GM18873 (cell line): ENCODE data around the gene AGBL1.

Source experiments
- ATAC-seq: cut with Tn5 transposase; IDR thresholded peaks from one replicate; pipeline ENCODE4 v1.9.1; 2021; ENCODE audit warnings: mild to moderate bottlenecking, moderate library complexity, moderate number of reproducible peaks; ENCODE audit not compliant: unreplicated experiment, low FRiP score

AGBL1 gene

GRCh38 chr15:86756688-86757087 lies 677.0 kb downstream of the AGBL1 start:
- no peak for ATAC-seq

- no peak for ATAC-seq
Measured at GRCh38 chr15:86759800-86760523, 680.3 kb downstream of the AGBL1 start.

DNA sequence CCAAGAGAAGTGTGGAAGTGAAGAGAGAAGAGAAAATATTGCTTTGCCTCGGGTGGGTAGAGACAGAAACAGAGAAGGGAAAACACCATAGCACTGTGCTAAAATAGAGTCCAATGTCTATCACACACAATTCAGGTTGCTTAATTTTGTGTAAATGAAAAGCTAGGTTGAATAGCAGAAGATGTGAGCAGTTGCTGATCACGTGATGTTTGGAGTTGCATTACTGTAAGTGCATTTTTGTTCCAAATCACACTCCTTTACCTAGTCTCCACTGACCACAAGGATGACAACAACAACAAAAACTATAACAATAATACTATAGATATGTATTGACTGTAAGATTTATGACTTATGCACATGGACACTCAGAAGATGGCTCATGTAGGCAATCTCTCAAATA lies 683.2 kb downstream of the AGBL1 start:
- ATAC-seq: no peak

- ATAC-seq: no peak
Measured at GRCh38 chr15:86764021-86764420, 684.4 kb downstream of the AGBL1 start.

- ATAC-seq: no peak
Measured at GRCh38 chr15:86765281-86765680, 685.6 kb downstream of the AGBL1 start.

- no peak for ATAC-seq
Measured at GRCh38 chr15:86772369-86773059, 692.8 kb downstream of the AGBL1 start.

- ATAC-seq: no peak
Measured at GRCh38 chr15:86773736-86774135, 694.1 kb downstream of the AGBL1 start.

GRCh38 chr15:86776145-86776544 lies 696.5 kb downstream of the AGBL1 start:
- ATAC-seq: no peak

GRCh38 chr15:86796521-86796920 lies 716.9 kb downstream of the AGBL1 start:
- ATAC-seq: no peak

DNA sequence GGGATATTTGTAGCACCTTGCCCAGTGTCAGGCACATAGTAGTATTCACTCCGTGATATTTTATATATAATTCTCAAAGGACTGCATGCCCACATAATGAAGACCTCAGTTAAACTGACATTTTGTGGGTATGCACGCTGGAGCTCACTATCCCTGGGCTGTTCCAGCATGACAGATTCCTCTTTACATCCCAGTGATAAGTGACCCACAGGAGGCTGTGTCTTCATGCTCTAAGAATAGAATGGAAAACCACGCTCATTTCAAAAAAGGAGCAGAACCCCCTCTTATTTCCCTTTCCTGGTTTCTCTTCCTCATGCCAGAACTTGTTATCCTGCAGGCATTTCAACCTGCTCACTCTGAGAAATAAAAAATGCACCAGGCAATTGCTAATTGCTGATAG lies 717.5 kb downstream of the AGBL1 start:
- ATAC-seq: no peak

DNA sequence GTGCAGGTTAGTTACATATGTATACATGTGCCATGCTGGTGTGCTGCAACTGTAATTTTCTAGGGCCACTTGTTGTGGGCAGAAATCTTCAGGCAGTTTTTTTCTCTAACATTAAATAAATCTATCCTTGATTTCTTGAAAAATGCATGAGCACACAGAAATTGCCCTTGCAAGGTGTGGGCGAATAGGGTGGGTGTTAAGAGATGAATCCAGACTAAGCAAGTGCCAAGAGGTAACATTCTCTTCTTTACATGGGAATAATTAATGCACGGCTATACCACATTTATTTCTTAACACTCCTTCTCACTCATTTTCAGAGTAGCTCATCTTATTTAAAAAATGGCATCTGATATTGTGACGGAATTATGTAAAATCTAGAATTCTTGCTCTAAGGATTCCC lies 719.6 kb downstream of the AGBL1 start:
- ATAC-seq: no peak

DNA sequence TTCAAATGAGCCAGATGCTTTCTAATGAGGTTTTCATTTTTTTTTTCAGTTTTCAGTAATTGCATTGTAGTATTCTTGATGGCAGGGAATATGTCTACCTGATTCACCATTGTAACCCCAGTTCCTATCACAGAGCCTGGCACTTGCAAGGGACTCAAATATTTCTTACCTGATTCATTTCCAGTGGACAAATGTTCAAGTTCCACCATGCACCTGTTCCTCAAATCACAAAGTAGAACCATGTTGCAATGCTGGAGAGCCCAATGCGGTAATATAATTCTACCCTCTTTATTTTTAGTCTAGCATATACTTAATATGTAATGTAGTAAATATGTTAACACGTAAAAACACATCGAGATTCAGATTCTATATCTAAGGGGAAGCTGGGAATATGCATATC lies 722.6 kb downstream of the AGBL1 start:
- no peak for ATAC-seq

- no peak for ATAC-seq
Measured at GRCh38 chr15:86804406-86804805, 724.7 kb downstream of the AGBL1 start.

- ATAC-seq: no peak
Measured at GRCh38 chr15:86810329-86810728, 730.7 kb downstream of the AGBL1 start.

DNA sequence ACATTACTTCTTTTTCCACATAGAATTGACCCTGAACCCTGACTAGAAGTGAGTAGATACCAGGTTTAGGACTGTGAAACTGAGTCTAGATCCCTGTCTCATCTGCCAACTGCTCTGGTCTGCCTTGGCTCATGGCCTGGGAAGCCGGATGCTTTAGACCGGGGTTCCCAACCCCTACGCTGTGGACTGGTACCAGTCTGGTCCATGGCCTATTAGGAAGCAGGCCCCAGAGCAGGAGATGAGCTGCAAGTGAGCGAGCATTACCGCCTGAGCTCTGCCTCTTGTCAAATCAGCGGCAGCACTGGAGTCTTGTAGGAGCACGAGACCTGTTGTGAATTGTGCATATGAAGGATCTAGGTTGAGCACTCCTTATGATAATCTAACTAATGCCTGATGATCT lies 734.2 kb downstream of the AGBL1 start:
- ATAC-seq: no peak

- ATAC-seq: no peak
Measured at GRCh38 chr15:86829245-86829644, 749.6 kb downstream of the AGBL1 start.

DNA sequence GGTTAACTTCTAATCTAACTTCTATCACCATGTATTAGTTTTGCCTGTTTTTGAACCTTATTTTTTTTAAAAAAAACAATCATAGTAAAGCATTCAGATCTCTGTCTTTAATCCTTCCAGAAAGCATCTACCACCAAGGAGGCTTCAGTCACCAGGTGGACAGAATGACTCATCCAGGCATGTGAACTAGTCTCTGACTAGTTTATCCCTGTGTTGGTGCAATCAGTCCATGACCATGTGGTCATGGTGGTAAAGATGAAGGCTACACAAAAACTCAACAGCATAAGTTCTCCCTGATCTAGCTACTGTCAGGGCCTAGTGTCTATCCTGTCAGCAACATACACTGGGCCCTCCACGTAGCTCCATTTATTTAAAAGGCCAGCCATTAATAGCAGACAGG lies 750.6 kb downstream of the AGBL1 start:
- ATAC-seq: no peak

DNA sequence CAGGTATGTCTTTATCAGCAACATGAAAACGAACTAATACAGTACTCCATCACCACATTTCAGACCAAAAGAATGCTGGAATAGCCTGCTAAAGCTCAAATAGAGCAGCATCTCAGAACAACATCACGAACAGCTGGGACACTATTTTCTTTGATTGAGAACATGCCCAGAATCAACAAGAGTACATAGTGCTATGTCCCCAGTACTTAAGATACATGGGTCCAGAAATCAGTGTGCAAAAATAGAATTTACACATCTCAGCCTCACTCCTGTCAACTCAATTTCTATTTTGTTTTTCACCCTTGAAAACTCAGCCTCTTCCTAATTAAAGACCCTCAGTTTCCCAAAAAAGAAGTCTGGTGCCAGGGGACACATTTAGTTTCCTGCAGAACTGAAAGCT lies 753.9 kb downstream of the AGBL1 start:
- ATAC-seq: no peak

GRCh38 chr15:86834115-86834863 lies 754.6 kb downstream of the AGBL1 start:
- no peak for ATAC-seq

- ATAC-seq: no peak
Measured at GRCh38 chr15:86837294-86838061, 757.8 kb downstream of the AGBL1 start.

GRCh38 chr15:86839502-86839901 lies 759.8 kb downstream of the AGBL1 start:
- no peak for ATAC-seq
